Measurements from ENCODE around the gene PERM1. TPM values are rescaled to one million over a fixed set of nuclear protein-coding genes. Genes with fewer than 3 reads are reported as not detected.
"Not testable (repeated sequence)": the region's sequence is repeated elsewhere in the genome, so short reads cannot be mapped to it uniquely, and the experiment has no call there.

The PERM1 gene
- total RNA-seq, 4 donors from 2014 or later: 0.39 to 1.9 (median 1.4) TPM; not detected in 1

GRCh38 chr1:1014799-1015681, 33.1 kb upstream of the PERM1 start:
- no peaks in the 10 kb centered on the region for H3K9me3 ChIP-seq
- ATAC-seq: no peak
- peak overlapping the region in 1 of 2 donors; percentile 57 for H3K4me3 ChIP-seq
- TF ChIP-seq EP300 (IDR thresholded peaks at IDR 0.05): no peak
- TF ChIP-seq CTCF (IDR thresholded peaks at IDR 0.05): peak in 2 of 4 experiments; percentile 6 to 39
- H3K4me1 ChIP-seq: peaks cover 0 to 34% (median 8%) of the 10 kb centered on the region in 3 donors
- H3K36me3 ChIP-seq: no peaks in the 10 kb centered on the region
- peak overlapping the region in 3 of 4 donors; percentile 91 to 93 (median 91) for H3K27ac ChIP-seq
- H3K27me3 ChIP-seq: no peaks in the 10 kb centered on the region
- 59 to 100% methylated on average over 2 to 4 of the region's 20 CpGs for WGBS, 2 donors (ENCODE audit: low coverage in 1 of 2)

- WGBS, 2 donors (ENCODE audit: low coverage in 1 of 2): 27% methylated on average over 5 of the region's 41 CpGs; no CpG with 5 or more reads in 1 of the 2 donors
- peak overlapping the region; percentile 57 to 75 for H3K4me3 ChIP-seq
- H3K36me3 ChIP-seq: no peaks in the 10 kb centered on the region
- no peaks in the 10 kb centered on the region for H3K27me3 ChIP-seq
- peaks cover 0 to 32% (median 8%) of the 10 kb centered on the region in 3 donors for H3K4me1 ChIP-seq
- peak overlapping the region; percentile 35 to 93 (median 91) for H3K27ac ChIP-seq
- TF ChIP-seq CTCF (IDR thresholded peaks at IDR 0.05): no peak
- no peak for TF ChIP-seq POLR2AphosphoS5 (IDR thresholded peaks at IDR 0.05)
- no peak for TF ChIP-seq EP300 (IDR thresholded peaks at IDR 0.05)
- no peak for TF ChIP-seq POLR2A (IDR thresholded peaks at IDR 0.05)
- ATAC-seq: no peak
- no peaks in the 10 kb centered on the region for H3K9me3 ChIP-seq
Measured at GRCh38 chr1:1013922-1014648, 32.2 kb upstream of the PERM1 start.

GRCh38 chr1:1013105-1013921, 31.4 kb upstream of the PERM1 start, which contains the start of gene ISG15:
Gene ISG15 (plus strand): TSS chr1:1013497. CDS start chr1:1013574, 77 bp downstream.
- H3K9me3 ChIP-seq: no peaks in the 10 kb centered on the region
- TF ChIP-seq CTCF (IDR thresholded peaks at IDR 0.05) (no peak), EP300 (IDR thresholded peaks at IDR 0.05) (no peak), POLR2A (IDR thresholded peaks at IDR 0.05) (peak in 1 of 2 donors; percentile 20), POLR2AphosphoS5 (IDR thresholded peaks at IDR 0.05) (peak; percentile 72)
- 0 to 10% methylated on average over 5 to 9 of the region's 30 CpGs for WGBS, 2 donors (ENCODE audit: low coverage in 1 of 2)
- peak; percentile 96 for ATAC-seq
- peaks cover 0 to 28% (median 8%) of the 10 kb centered on the region in 3 donors for H3K4me1 ChIP-seq
- H3K27me3 ChIP-seq: no peaks in the 10 kb centered on the region
- H3K36me3 ChIP-seq: no peaks in the 10 kb centered on the region
- H3K27ac ChIP-seq: peak within 1 kb of the TSS; percentile 47 to 93 (median 91)
- H3K4me3 ChIP-seq: peak within 1 kb of the TSS; percentile 57 to 75

GRCh38 chr1:1012736-1013104, 30.8 kb upstream of the PERM1 start:
- WGBS, 2 donors (ENCODE audit: low coverage in 1 of 2): 59% methylated on average over 11 of the region's 13 CpGs; no CpG with 5 or more reads in 1 of the 2 donors
- peak overlapping the region; percentile 47 to 93 (median 91) for H3K27ac ChIP-seq

More at GRCh38 chr1:1012736-1013104, 30.8 kb upstream of the PERM1 start:
- ATAC-seq, H3K36me3 ChIP-seq, H3K27me3 ChIP-seq, H3K9me3 ChIP-seq: not testable (repeated sequence)
- H3K4me1 ChIP-seq: peaks cover 0 to 28% (median 8%) of the 10 kb centered on the region in 3 donors
- H3K4me3 ChIP-seq: peak overlapping the region; percentile 57 to 75

Measured in gastroesophageal sphincter (tissue), 4 donors.